ENCODE results near the gene STAT3. TPM values are rescaled to one million over a fixed set of nuclear protein-coding genes. Genes with fewer than 3 reads are reported as not detected.
A peak's percentile ranks its signal among the peaks of the same experiment; 100 is the strongest.

Gene STAT3
- total and polyA plus RNA-seq, 9 of the 15 experiments (the other 6 are each of a cell fraction or from before 2014, with no cell fraction given) = 90.0 to 179 (median 114) TPM

DNA sequence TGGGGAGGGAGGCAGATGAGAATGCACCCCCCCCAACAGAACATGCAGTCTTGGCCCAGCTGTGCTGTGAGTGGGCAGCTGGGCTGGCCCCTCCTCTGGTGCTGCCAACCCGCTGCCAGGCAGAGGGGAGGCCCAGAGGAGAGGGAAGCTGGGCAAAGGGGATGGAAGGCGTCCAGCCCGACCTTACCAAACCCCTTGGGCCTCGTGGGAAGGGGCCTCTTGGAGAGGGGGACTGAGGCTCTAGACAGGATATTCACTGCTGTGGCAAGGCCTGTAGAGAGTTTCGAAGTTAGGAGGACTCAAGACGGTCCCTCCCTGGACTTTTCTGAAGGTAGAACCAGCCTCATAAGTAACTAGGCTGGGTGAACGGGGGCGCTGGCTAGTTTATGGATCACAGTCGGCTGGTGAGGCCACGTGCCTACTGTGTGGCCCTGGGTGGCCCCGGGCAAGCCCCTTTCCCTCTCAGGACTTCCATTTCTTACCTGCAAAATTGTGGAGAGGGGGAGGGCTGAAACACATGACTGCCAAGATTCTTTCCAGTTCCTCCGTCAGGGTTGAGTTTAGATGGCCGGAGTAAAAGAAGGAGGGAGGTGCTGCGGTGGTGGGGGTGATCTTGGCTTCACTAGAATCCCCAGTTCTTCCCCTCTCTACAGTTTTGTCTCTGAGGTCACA is 100.8 kb downstream of the STAT3 start (continued):
- TF ChIP-seq, protein P1, sequence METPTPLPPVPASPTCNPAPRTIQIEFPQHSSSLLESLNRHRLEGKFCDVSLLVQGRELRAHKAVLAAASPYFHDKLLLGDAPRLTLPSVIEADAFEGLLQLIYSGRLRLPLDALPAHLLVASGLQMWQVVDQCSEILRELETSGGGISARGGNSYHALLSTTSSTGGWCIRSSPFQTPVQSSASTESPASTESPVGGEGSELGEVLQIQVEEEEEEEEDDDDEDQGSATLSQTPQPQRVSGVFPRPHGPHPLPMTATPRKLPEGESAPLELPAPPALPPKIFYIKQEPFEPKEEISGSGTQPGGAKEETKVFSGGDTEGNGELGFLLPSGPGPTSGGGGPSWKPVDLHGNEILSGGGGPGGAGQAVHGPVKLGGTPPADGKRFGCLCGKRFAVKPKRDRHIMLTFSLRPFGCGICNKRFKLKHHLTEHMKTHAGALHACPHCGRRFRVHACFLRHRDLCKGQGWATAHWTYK (CRISPR knock-in tag; IDR thresholded peaks at IDR 0.05) = 0 out of 2 replicates have a peak, but pooled peaks have one; percentile 35
- TF ChIP-seq POLR2AphosphoS5 (IDR thresholded peaks at IDR 0.05; ENCODE audit: control insufficient read depth, insufficient read depth, low read depth, low read length) = no peak
- no peak for TF ChIP-seq NR2F6 (CRISPR knock-in tag; IDR thresholded peaks at IDR 0.05)
- peak; percentile 78; the same call in 1 of the 2 replicates for TF ChIP-seq L3MBTL2 (IDR thresholded peaks at IDR 0.05)
- TF ChIP-seq, protein P2, sequence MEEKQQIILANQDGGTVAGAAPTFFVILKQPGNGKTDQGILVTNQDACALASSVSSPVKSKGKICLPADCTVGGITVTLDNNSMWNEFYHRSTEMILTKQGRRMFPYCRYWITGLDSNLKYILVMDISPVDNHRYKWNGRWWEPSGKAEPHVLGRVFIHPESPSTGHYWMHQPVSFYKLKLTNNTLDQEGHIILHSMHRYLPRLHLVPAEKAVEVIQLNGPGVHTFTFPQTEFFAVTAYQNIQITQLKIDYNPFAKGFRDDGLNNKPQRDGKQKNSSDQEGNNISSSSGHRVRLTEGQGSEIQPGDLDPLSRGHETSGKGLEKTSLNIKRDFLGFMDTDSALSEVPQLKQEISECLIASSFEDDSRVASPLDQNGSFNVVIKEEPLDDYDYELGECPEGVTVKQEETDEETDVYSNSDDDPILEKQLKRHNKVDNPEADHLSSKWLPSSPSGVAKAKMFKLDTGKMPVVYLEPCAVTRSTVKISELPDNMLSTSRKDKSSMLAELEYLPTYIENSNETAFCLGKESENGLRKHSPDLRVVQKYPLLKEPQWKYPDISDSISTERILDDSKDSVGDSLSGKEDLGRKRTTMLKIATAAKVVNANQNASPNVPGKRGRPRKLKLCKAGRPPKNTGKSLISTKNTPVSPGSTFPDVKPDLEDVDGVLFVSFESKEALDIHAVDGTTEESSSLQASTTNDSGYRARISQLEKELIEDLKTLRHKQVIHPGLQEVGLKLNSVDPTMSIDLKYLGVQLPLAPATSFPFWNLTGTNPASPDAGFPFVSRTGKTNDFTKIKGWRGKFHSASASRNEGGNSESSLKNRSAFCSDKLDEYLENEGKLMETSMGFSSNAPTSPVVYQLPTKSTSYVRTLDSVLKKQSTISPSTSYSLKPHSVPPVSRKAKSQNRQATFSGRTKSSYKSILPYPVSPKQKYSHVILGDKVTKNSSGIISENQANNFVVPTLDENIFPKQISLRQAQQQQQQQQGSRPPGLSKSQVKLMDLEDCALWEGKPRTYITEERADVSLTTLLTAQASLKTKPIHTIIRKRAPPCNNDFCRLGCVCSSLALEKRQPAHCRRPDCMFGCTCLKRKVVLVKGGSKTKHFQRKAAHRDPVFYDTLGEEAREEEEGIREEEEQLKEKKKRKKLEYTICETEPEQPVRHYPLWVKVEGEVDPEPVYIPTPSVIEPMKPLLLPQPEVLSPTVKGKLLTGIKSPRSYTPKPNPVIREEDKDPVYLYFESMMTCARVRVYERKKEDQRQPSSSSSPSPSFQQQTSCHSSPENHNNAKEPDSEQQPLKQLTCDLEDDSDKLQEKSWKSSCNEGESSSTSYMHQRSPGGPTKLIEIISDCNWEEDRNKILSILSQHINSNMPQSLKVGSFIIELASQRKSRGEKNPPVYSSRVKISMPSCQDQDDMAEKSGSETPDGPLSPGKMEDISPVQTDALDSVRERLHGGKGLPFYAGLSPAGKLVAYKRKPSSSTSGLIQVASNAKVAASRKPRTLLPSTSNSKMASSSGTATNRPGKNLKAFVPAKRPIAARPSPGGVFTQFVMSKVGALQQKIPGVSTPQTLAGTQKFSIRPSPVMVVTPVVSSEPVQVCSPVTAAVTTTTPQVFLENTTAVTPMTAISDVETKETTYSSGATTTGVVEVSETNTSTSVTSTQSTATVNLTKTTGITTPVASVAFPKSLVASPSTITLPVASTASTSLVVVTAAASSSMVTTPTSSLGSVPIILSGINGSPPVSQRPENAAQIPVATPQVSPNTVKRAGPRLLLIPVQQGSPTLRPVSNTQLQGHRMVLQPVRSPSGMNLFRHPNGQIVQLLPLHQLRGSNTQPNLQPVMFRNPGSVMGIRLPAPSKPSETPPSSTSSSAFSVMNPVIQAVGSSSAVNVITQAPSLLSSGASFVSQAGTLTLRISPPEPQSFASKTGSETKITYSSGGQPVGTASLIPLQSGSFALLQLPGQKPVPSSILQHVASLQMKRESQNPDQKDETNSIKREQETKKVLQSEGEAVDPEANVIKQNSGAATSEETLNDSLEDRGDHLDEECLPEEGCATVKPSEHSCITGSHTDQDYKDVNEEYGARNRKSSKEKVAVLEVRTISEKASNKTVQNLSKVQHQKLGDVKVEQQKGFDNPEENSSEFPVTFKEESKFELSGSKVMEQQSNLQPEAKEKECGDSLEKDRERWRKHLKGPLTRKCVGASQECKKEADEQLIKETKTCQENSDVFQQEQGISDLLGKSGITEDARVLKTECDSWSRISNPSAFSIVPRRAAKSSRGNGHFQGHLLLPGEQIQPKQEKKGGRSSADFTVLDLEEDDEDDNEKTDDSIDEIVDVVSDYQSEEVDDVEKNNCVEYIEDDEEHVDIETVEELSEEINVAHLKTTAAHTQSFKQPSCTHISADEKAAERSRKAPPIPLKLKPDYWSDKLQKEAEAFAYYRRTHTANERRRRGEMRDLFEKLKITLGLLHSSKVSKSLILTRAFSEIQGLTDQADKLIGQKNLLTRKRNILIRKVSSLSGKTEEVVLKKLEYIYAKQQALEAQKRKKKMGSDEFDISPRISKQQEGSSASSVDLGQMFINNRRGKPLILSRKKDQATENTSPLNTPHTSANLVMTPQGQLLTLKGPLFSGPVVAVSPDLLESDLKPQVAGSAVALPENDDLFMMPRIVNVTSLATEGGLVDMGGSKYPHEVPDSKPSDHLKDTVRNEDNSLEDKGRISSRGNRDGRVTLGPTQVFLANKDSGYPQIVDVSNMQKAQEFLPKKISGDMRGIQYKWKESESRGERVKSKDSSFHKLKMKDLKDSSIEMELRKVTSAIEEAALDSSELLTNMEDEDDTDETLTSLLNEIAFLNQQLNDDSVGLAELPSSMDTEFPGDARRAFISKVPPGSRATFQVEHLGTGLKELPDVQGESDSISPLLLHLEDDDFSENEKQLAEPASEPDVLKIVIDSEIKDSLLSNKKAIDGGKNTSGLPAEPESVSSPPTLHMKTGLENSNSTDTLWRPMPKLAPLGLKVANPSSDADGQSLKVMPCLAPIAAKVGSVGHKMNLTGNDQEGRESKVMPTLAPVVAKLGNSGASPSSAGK (IDR thresholded peaks at IDR 0.05) = peak; percentile 86
- TF ChIP-seq HOXB6 (CRISPR knock-in tag; IDR thresholded peaks at IDR 0.05; ENCODE audit: borderline replicate concordance) = no peak
- TF ChIP-seq, protein P3, sequence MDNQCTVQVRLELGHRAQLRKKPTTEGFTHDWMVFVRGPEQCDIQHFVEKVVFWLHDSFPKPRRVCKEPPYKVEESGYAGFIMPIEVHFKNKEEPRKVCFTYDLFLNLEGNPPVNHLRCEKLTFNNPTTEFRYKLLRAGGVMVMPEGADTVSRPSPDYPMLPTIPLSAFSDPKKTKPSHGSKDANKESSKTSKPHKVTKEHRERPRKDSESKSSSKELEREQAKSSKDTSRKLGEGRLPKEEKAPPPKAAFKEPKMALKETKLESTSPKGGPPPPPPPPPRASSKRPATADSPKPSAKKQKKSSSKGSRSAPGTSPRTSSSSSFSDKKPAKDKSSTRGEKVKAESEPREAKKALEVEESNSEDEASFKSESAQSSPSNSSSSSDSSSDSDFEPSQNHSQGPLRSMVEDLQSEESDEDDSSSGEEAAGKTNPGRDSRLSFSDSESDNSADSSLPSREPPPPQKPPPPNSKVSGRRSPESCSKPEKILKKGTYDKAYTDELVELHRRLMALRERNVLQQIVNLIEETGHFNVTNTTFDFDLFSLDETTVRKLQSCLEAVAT (IDR thresholded peaks at IDR 0.05) = 0 out of 4 replicates have a peak, but pooled peaks of 1 of the 2 experiments have one; percentile 64
- TF ChIP-seq ZFX (CRISPR knock-in tag; IDR thresholded peaks at IDR 0.05) = peak; percentile 64
- TF ChIP-seq ZNF778 (CRISPR knock-in tag; IDR thresholded peaks at IDR 0.05) = no peak
- TF ChIP-seq KDM1A (IDR thresholded peaks at IDR 0.05) = no peak
- no peak for TF ChIP-seq ZNF707 (CRISPR knock-in tag; conservative IDR thresholded peaks at IDR 0.05)
- no peak for TF ChIP-seq RUNX1 (IDR thresholded peaks at IDR 0.05; ENCODE audit: low read depth)
- 0 out of 2 replicates have a peak, but pooled peaks have one; percentile 19 for TF ChIP-seq POLR2G (IDR thresholded peaks at IDR 0.05; ENCODE audit: low read depth, low read length)
